HuH-7 (cell line): ENCODE measurements around the gene SLC10A3.
A peak's percentile ranks its signal among the peaks of the same experiment; 100 is the strongest.

Source experiments
- DNase-seq: peaks from one replicate; pipeline ENCODE4 v3.0.0; 2011; ENCODE audit warnings: low spot score

Gene SLC10A3

DNA sequence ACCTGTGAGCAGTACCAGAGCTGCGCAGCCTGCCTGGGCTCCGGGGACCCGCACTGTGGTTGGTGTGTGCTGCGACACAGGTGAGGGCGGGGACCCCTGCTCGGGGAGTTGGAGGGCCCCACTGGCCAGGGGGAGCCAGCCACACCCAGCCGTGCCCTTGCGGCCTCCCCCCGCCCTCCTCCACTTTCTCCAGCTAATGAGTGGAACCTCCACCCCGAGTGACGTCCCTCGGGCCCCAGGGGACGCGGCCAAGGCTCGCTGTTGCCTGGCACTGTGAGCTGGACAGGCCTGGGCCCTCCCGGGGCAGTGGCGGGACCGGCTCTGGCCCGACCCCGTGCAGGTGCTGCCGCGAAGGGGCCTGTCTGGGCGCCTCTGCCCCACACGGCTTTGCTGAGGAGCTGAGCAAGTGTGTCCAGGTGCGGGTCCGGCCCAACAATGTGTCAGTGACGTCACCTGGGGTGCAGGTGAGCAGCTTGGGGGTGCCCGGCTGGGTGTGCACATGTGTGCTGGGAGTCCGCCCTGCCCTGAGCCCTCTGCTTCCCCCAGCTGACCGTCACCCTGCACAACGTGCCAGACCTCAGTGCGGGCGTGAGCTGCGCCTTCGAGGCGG lies 26.7 kb downstream of the SLC10A3 start:
- no peak for DNase-seq

DNA sequence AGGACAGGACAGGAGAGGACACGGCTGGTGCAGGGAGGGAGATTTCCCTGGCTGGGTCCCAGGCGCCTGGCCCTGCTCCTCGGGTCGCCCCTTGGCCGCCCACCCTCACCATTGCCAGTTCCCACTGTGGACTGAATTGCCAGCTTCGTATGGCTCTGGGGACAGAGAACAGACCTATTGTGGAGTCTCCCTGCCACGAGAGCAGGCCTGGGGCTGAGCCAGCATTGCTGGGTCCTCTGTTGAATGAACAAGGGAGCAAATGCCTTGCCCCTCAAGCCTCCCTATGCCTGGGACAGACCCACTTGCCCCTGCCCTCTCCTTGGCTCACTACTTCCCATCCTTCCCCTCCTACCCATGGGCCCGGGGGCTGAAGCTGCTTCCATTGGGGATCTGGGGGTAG lies 28.0 kb downstream of the SLC10A3 start:
- no peak for DNase-seq

DNA sequence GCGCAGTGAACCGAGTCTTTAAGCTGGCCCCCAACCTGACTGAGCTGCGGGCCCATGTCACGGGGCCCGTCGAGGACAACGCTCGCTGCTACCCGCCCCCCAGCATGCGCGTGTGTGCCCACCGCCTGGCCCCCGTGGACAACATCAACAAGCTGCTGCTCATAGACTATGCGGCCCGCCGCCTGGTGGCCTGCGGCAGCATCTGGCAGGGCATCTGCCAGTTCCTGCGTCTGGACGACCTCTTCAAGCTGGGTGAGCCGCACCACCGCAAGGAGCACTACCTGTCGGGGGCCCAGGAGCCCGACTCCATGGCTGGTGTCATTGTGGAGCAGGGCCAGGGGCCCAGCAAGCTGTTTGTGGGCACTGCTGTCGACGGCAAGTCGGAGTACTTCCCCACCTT lies 30.1 kb downstream of the SLC10A3 start:
- no peak for DNase-seq

DNA sequence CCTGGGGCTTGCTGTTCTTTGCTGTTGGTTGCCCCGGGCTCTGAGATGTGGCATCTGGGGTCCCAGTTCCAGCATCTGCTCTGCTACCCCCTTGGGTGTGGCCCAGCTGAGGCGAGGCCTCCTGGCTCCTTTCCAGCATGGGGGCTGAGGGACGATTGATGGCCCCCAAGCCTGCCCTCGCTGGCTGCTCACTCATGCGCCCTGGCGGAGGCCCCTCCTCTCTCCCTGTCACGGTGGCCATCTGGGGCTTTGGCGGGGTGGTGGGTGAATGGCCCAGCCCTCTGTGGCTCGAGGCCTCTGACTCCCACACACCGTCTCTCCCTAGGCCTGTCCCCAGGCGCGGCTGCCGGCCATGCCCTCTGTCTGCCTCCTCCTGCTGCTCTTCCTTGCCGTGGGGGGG lies 30.6 kb downstream of the SLC10A3 start:
- DNase-seq = no peak

DNA sequence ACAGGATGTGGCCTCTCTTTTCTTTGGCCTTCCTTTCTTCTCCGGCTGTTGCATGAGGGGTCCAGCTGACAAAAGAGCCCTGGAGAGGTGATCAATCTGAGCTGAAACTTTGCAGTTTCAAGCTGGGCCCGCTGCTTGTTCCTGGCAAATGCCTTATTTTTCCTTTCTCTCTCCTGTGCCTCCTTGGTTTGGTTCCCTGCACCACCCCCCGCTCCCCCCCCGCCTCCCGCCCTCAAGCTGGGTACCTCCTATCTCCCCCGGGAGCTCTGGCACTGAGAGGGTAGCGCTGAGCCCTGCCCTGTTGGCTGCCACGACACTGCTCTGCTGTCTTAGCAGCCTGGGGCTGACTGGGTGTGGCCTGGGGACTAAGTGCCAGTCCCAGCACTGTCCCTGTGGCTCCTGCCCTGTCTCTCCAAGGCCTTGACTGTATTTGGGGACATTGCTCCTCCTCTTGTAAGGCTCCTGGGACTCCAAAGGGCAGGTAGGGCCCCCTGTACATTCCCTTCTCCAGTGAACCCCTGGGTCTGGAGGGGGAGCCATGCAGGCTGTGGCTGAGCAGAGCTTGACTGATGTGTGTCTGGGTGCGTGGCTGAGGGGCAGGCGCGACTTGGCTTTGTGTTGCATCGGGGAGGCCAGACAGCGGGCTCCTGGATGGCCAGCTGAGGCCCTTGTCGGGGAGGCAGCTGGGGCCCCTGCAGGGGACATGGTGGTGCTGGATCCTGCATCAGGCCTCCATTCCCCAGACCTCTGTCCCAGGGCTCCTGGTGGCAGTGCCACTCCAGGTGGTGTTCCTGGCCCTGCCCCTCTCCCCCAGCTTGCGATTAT lies 31.3 kb downstream of the SLC10A3 start:
- DNase-seq = peak; percentile 44

DNA sequence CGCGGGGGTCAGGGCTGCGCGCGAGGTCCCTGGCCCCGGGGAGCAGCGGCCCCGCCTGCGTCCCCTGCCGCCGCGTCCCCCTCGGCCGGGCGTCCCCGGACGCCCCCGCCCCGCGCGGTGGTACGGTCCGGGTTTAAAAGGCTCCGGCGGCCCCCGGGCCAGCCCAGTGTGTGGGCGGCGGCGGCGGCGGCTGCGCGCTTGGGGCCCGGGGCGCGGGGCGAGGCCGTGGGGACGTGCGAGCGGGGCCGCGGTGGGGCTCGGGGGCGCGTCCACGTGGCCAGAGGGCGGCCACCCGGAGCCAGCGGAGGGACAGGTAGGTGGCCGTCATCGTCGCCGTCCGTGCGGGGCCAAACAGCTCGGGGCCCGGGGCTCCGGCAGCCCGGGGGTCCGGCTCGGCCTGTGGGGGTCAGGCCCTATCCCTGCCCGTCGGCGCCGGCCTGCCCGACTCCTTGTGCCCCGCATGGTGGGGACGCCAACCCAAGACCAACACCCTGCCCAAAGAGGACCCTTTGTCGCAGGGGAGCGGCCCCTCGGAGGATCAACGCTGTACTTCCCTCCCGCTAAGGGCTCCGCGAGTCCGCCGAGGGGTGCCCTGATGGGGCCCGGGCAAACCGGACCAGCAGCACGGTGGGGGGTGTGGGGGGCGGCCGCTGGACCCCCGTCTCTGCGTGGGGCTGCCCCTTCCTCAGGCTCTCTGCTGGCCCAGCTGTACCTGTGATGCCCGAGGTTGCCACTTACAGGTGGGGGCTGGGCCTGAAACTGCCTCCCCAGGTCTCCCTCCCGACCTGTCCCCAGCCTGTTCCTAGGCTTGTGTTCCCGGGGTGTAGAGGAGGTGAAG lies 32.1 kb downstream of the SLC10A3 start, which contains the start of gene PLXNA3:
PLXNA3 (plus strand) TSS at position 166 of the 838 bp plus-strand sequence. CDS start 1,903 bp downstream, outside the sequence.
- peak; percentile 46 for DNase-seq

DNA sequence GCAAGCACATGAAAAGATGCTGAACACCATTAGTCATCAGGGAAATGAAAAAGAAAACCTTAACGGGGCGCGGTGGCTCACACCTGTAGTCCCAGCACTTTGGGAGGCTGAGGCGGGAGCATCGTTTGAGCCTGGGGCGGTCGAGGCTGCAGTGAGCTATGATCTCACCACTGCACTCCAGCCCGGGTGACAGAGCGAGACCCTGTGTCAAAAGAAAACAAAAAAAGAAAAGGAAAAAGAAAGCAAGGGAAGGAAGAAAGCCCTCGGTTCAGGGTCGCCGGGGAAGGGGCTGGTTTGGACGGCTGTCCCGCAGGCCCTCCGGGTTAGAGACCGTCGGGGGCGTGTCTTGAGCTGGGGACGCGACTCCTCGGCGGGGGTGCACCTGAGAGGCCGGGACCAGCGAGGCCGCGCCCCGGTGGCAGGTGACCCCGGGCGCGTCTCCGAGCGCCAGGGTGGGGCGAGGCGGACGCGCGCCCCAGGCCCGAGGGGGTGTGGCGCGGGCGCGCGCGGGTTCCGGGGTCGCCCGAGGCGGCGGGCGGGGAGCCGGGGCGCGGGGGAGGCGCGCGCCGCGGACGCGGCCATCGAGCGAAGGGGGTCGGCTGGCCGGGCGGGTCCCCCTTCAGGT lies 32.8 kb downstream of the SLC10A3 start:
- peak; percentile 71 for DNase-seq

DNA sequence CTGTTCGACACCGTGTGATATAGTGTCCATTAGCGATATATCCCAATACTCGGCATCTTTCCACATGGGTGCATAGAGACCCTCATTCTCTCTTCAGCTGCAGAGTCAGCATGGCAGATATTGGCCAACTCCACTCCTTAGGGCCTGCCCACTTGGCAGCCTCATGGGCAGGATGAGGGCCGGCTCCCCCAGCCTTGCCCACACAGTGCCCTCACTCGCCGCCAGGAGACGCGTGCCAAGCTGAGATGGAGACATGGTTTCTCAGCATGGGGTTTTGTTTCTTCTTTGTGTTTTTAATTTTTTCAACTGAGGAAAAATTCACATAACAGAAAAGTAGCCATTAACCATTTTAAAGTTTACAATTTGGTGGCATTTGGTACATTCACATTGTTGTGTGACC lies 37.6 kb downstream of the SLC10A3 start:
- no peak for DNase-seq

DNA sequence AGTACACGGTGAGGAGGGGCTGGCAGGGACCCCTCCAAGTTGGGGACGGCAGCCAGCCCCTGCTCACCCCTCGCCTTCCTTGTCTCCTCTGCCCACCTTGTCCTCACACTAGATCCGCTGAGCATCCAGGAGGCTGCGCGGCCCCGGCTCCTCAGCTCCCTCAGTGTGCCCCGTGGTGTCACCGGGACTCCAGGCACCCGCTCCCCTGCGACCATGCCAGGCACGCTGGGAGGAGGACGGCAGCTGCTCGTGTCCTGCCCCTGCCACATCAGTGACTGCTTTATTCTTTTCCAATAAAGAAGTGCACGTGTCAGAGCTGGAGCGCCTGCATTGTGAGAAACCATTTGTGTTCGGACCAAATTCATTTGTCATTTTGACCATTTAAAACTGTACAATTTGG lies 40.1 kb downstream of the SLC10A3 start:
- no peak for DNase-seq

DNA sequence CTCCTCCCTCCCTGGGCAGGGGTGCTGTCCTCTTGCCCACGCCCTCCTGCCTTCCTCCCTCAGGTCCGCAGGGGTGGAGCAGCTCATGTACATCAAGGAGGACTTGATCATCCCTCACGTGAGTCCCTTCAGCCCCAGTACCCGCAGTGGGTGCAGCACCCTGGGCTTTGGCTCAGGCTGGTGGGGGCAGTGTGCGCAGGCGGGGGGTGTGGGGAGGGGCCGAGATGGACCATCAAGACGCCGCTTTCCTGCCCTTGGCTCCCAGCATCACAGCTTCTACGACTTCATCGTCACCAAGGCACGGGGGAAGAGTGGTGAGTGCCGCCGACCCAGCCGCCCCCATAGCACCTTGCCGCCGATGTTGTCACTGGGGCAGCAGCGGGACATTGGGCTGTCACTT lies 40.8 kb downstream of the SLC10A3 start:
- no peak for DNase-seq

DNA sequence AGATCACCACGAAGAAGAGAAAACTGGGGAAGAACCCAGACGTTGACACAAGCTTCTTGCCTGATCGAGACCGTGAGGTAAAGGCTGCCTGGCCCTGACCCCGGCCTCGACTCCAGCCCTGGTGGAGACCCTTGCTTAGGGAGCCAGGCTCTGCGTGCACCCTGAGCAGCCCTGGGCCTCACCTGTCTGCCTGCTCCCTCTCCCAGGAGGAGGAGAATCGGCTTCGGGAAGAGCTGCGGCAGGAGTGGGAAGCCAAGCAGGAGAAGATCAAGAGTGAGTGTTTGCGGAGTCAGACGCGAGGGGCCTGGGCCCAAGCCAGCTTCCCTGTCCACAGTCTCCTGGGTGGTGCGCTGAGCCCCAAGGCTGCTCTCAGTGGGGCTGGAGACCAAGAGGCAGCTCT lies 41.9 kb downstream of the SLC10A3 start:
- no peak for DNase-seq

DNA sequence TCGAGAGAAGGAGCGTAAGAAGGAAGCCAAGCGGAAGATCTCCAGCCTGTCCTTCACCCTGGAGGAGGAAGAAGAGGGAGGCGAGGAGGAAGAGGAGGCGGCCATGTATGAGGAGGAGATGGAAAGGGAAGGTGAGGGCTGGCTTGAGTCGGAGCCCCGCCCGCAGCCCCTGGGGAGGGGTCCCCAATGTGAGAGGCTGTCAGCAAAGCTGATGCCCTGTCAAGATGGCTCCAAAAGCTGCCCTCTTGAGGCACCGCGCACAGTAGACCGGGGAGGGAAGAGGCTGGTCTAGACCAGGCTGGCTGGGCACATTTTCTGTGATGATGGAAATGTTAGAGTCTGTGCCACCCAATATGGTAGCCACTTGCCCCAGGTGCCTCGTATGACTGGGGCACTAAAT lies 44.0 kb downstream of the SLC10A3 start:
- no peak for DNase-seq

DNA sequence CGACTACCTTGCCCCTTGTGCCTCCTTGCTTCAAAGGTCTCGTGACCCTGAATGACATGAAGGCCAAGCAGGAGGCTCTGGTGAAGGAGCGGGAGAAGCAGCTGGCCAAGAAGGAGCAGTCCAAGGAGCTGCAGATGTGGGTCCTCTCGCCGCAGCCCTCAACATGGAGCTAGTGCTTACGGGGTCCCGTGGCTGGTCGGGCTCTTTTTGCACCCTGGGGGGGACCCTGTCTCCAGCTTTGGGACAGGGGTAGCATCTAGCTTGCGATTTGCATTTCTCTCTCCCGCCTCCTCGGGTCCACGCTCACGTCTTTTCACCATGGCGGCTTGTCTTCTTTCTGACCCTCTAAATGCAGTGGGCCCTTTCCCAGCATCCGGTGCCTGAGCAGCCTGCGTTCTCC lies 44.7 kb downstream of the SLC10A3 start:
- no peak for DNase-seq

DNA sequence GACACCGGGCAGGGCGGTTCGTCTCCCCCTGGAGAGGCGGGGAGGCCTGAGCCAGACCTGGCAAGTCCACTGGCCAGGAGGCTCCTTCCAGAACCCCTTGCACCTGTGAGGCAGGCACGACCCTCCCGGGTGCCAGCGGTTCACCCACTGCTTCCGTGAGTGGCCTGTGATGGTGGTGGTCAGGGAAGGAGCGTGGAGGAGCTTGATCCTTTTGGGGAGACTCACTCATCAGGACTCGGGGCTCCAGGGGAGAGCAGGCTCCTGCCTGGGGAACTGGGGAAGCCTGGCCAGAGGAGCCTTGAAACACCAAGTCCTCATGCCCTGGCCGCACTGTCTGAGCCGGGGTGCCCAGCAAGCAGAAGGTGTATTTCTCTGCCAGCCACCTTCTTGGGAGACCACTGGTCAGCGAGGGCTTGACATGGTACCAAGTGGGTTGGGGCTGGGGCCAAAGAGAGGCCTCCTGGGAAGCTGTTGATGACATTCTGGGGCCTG lies 45.6 kb downstream of the SLC10A3 start:
- no peak for DNase-seq

DNA sequence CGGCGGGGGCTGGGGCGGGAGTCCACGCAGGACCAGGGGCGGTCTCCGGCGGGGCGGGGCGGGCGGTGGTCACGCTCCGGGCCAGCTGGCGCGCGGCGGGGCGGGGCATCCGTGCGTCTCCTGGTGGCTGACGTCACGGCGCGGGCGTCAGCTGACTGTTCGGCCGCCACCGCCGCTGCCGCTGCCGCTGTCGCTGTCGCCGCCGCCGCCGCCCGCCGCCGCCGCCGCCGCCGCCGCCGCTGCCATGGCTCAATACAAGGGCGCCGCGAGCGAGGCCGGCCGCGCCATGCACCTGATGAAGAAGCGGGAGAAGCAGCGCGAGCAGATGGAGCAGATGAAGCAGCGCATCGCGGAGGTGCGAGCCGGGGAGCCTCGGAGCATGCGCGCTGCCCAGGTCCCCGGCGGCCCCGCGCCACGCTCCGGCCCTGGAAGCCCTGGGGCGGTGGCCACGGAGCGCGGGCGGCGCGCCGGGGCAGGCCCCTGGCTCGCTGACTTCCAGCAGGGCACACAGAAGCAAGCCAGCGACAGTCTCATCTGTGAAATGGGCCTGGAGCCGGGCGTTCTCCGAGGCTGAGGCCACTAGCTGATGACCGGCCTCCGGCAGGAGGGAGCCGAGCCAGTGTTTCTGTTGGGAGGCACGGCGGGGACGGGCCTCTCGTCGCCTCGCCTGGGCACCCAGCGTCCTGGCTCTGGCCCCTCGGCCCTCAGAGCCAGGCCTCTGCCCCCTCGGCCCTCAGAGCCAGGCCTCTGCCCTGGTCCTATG lies 46.3 kb downstream of the SLC10A3 start, which contains the start of gene FAM50A:
FAM50A (plus strand) TSS at position 150 of the 763 bp plus-strand sequence; CDS start at position 245, 95 bp downstream.
- DNase-seq = peak; percentile 81

DNA sequence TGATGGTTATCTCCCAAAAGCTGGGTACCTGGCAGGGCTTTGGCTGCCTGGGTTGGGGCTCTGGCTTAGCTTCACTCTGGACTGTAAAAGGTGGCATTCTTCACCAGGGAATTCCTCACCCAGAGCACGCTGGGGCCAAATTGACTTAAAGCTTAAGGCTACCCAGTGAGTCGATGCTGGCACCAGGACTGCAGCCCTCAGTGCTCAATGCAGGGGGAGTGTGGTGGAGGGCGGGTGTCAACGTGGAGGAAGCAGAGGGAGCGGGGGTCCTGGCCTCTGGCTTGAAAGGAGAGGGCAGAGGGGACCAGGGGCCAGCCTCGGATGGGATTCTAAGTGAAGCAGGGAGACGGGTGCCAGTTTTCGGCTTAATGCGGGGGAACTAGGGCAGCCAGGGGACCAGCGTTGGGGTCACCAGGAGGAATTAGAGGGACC lies 46.9 kb downstream of the SLC10A3 start:
- no peak for DNase-seq

DNA sequence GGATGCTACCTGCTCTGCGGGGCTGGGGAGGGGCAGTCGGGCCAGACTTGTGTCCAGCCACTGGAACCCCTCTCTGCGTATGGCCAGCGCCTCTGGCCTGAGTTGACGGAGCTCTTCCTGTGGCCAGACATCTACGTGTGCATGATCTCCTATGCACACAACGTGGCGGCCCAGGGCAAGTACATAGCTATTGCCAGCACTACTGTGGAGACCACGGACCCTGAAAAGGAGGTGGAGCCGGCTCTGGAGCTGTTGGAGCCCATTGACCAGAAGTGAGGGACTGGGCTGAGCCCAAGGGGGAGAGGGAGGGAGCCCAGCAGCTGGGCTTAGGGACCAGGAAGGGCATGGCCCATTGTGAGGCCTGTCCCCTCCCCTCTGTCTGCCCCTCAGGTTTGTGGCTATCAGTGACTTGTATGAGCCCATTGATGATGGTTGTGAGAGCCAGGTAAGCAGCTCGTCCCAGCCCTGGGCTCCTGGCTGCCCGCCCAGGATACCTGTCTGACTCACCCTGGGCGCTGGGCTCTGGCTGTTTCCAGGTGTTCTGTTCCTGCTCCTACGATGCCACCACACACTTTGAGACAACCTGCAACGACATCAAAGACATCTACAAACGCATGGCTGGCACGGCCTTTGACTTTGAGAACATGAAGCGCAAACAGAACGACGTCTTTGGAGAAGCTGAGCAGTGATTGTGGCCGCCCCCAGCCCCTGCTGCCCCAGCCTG lies 48.3 kb downstream of the SLC10A3 start:
- no peak for DNase-seq

DNA sequence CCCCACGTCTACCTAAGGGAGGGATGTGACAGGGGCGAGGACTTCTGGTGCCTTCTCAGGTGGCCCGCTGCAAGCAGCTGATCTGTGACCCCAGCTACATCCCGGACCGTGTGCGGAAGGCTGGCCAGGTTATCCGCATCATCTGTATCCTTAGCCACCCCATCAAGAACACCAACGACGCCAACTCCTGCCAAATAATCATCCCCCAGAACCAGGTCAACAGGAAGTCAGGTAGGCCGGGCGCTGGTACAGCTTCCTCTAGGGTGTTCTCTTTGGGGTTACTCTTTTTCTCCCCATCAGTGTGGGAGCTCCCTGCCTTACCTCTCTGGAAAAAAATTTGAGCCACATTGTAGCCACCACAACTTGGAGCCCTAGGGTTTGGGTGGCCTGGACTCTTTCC lies 48.9 kb downstream of the SLC10A3 start:
- no peak for DNase-seq

DNA sequence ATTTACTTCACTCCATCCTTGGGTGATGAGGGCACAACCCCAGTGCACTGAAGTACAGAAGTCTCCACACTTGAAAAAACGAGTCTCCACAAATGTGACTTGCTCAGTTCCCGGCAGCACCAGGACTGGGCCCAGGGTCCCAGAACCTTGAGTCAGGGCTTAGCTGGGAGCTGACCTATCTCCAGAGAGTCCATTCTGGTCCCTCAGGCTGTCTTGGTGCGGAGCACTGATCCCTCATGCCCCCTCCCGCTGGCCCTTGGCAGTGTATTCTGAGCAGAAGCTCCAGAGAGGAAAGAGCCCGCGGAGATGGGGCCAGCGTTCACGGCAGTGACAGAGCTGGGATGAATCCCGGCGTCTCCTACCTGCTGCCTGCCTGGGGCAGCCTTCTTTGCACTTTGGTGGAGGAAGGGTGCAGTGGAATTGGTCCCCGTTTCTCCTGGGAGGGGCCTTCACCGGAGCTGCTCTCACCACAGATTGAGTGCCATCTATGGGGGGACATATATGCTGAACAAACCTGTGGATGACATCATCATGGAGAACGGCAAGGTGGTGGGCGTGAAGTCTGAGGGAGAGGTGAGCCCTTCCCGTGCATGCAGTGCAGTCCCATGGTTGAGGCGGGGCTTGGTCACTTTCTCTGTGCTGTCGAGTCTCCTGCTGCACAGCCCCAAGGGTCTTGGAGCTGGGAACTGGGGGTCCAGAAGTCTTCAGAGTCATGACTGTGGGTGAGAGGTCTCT lies 49.6 kb downstream of the SLC10A3 start:
- no peak for DNase-seq

DNA sequence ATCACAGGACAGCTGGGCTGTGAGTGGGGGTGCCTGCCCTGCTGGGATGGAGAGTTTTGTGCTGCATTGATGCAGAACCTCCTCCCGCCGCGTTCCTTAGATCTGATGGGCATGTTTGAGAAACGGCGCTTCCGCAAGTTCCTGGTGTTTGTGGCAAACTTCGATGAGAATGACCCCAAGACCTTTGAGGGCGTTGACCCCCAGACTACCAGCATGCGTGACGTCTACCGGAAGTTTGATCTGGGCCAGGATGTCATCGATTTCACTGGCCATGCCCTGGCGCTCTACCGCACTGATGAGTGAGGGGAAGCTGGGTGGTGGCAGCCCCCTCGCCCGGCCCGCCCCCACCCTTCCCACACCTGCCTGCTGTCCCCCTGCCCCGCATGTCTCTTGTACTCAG lies 50.6 kb downstream of the SLC10A3 start:
- no peak for DNase-seq
